HCT116 (cell line): ENCODE measurements around the gene SNTB2. TPM values are rescaled to one million over a fixed set of nuclear protein-coding genes. Genes with fewer than 3 reads are reported as not detected.

Experiments
- ATAC-seq: fragments of 200-7000 bp; cut with Tn5 transposase; 2 replicates; pipeline ENCODE4 v1.9.1; 2020; ENCODE audit warnings: mild to moderate bottlenecking, moderate library complexity
- BruUV-seq: library from RNA; stranded (reverse); fragments of 400-500 nt; replicated peaks from 2 replicates; lab custom pipeline; 2021; lab: Mats Ljungman, UMichigan
- CTCF ChIA-PET: fragments of 300-600 bp; sonication (Branson Sonifier 250); formaldehyde crosslinking; loops from one replicate; lab custom pipeline; 2021; ENCODE audit warnings: antibody characterized with exemption; lab: Charles Lee
- POLR2A ChIA-PET: fragments of 300-600, 350-600 bp; sonication (Branson Sonifier 250); formaldehyde crosslinking; loops from one replicate; lab custom pipeline; 2021; ENCODE audit warnings: antibody characterized with exemption; lab: Charles Lee
- RAD21 ChIA-PET, 2 experiments: fragments of 300-600 bp; sonication (Branson Sonifier 250); formaldehyde crosslinking; loops; one replicate each; lab custom pipeline; 2023; ENCODE audit warnings: low total read pairs in 2 of 2; ENCODE audit not compliant: uncharacterized antibody in 2 of 2, unreplicated experiment in 2 of 2, low non-redundant PET in 1 of 2; lab: Charles Lee
- DNase-seq: peaks from one replicate; pipeline ENCODE4 v3.0.0-alpha.2; 2010; ENCODE audit warnings: low read depth, low spot score
- H2AFZ ChIP-seq: fragments of 200-600 bp; shearing (Covaris generic), sonication (generic); 2 replicates; pipeline ENCODE4 v1.6.1; 2017; ENCODE audit warnings: low read depth, mixed run types, mixed read lengths, antibody characterized with exemption, low read length; ENCODE audit not compliant: poor library complexity, severe bottlenecking
- H3K27ac ChIP-seq: 2 replicates; pipeline ENCODE4 v1.5.1; 2012; ENCODE audit warnings: low read depth, low read length
- H3K27me3 ChIP-seq: fragments of 200-600 bp; sonication (generic); 2 replicates; pipeline ENCODE4 v1.6.1; 2016; ENCODE audit warnings: mixed run types, low read length, mixed read lengths; ENCODE audit not compliant: insufficient read depth
- H3K36me3 ChIP-seq, 2 experiments: fragments of 200-500 bp in 1 of 2; fragments of 200-600 bp in 1 of 2; sonication (Bioruptor generic) in 1 of 2; sonication (generic) in 1 of 2; 2 replicates each; pipeline versions ENCODE4 v1.5.1 to v1.6.1; 2014 to 2016; ENCODE audit warnings: low read length in 2 of 2, inconsistent platforms in 1 of 2, mixed read lengths in 1 of 2, mixed run types in 1 of 2; ENCODE audit not compliant: insufficient read depth in 2 of 2, control insufficient read depth in 1 of 2
- H3K4me1 ChIP-seq, 2 experiments: fragments of 200-600 bp in 1 of 2; sonication (generic) in 1 of 2; 2 replicates each; pipeline versions ENCODE4 v1.5.1 to v1.6.1; 2012 to 2017; ENCODE audit warnings: low read length in 2 of 2, inconsistent platforms in 1 of 2, mild to moderate bottlenecking in 1 of 2, mixed read lengths in 1 of 2, mixed run types in 1 of 2, moderate library complexity in 1 of 2; ENCODE audit not compliant: insufficient read depth in 2 of 2, control insufficient read depth in 1 of 2
- H3K4me2 ChIP-seq: fragments of 200-600 bp; sonication (generic); 2 replicates; pipeline ENCODE4 v1.6.1; 2017; ENCODE audit warnings: mixed run types, low read length, mixed read lengths
- H3K4me3 ChIP-seq, 2 experiments: fragments of 200-600 bp in 1 of 2; sonication (generic) in 1 of 2; replicated peaks in 1 of 2; 2 replicates each; pipeline ENCODE4 v1.5.1; 2011 to 2016; ENCODE audit warnings: low read length in 2 of 2, control low read depth in 1 of 2, low read depth in 1 of 2, mild to moderate bottlenecking in 1 of 2, mixed read lengths in 1 of 2, mixed run types in 1 of 2
- H3K79me2 ChIP-seq: fragments of 200-600 bp; sonication (generic); 2 replicates; pipeline ENCODE4 v1.6.1; 2017; ENCODE audit warnings: mild to moderate bottlenecking, mixed run types, low read length, moderate library complexity, mixed read lengths; ENCODE audit not compliant: insufficient read depth
- H3K9ac ChIP-seq: fragments of 200-600 bp; sonication (generic); 2 replicates; pipeline ENCODE4 v1.6.1; 2016; ENCODE audit warnings: low read length, mixed read lengths
- H3K9me2 ChIP-seq: fragments of 200-600 bp; sonication (generic), shearing (Covaris generic); 2 replicates; pipeline ENCODE4 v1.6.1; 2017; ENCODE audit warnings: mixed run types, mild to moderate bottlenecking, moderate library complexity; ENCODE audit not compliant: insufficient read depth
- H3K9me3 ChIP-seq, 2 experiments: fragments of 200-500 bp in 1 of 2; fragments of 200-600 bp in 1 of 2; sonication (Bioruptor generic) in 1 of 2; sonication (generic) in 1 of 2; 2 replicates each; pipeline ENCODE4 v1.6.1; 2014 to 2017; ENCODE audit warnings: low read length in 2 of 2, mixed read lengths in 2 of 2, inconsistent platforms in 1 of 2, low read depth in 1 of 2, mild to moderate bottlenecking in 1 of 2, mixed run types in 1 of 2, moderate library complexity in 1 of 2; ENCODE audit not compliant: control insufficient read depth in 1 of 2, insufficient read depth in 1 of 2
- H4K20me1 ChIP-seq: fragments of 200-600 bp; sonication (generic), shearing (Covaris generic); 2 replicates; pipeline ENCODE4 v1.6.1; 2017; ENCODE audit warnings: mixed run types, mild to moderate bottlenecking, moderate library complexity; ENCODE audit not compliant: insufficient read depth
- CEBPB ChIP-seq: IDR thresholded peaks from 2 replicates; pipeline ENCODE4 v1.6.1; 2012; ENCODE audit warnings: low read depth
- ELF1 ChIP-seq: IDR thresholded peaks from 2 replicates; pipeline ENCODE4 v1.6.1; 2012; ENCODE audit warnings: low read depth, borderline replicate concordance
- EZH2 ChIP-seq: fragments of 200-600 bp; sonication (generic); IDR thresholded peaks from 2 replicates; pipeline ENCODE4 v1.6.1; 2017; ENCODE audit warnings: antibody characterized with exemption, mixed run types
- FOSL1 ChIP-seq: IDR thresholded peaks from 2 replicates; pipeline ENCODE4 v1.6.1; 2012; ENCODE audit warnings: low read depth
- POLR2A ChIP-seq: IDR thresholded peaks from 2 replicates; pipeline ENCODE4 v1.7.0; 2011; ENCODE audit warnings: borderline replicate concordance; ENCODE audit not compliant: insufficient read depth, insufficient read length; ENCODE audit errors: extremely low read depth
- POLR2AphosphoS5 ChIP-seq: IDR thresholded peaks from 2 replicates; pipeline ENCODE4 v1.6.1; 2011; ENCODE audit warnings: mild to moderate bottlenecking, low read depth, low read length, moderate library complexity
- RAD21 ChIP-seq: IDR thresholded peaks from 2 replicates; pipeline ENCODE4 v1.6.1; 2012; ENCODE audit warnings: low read depth, mild to moderate bottlenecking
- SRF ChIP-seq: IDR thresholded peaks from 2 replicates; pipeline ENCODE4 v1.6.1; 2012; ENCODE audit warnings: low read depth
- TCF7L2 ChIP-seq: IDR thresholded peaks from 2 replicates; pipeline ENCODE4 v1.7.0; 2011; ENCODE audit warnings: borderline replicate concordance, inconsistent platforms; ENCODE audit not compliant: insufficient read depth, insufficient read length; ENCODE audit errors: extremely low read depth
- YY1 ChIP-seq: IDR thresholded peaks from 2 replicates; pipeline ENCODE4 v1.6.1; 2011; ENCODE audit warnings: low read length, low read depth, moderate library complexity, mild to moderate bottlenecking; ENCODE audit not compliant: insufficient replicate concordance; ENCODE audit errors: extremely low read depth
- ZNF274 ChIP-seq: fragments of 200-500 bp; sonication (Bioruptor generic); IDR thresholded peaks from 2 replicates; pipeline ENCODE4 v1.6.1; 2014; ENCODE audit warnings: mild to moderate bottlenecking, low read depth, low read length, inconsistent platforms
- intact Hi-C: fragments of 100-400 bp; cut with micrococcal nuclease; formaldehyde crosslinking; loops from 2 replicates; pipeline ENCODE4 v1.10.0; 2022
- total RNA-seq: library from RNA; stranded (reverse); gene quantifications from one replicate; pipeline ENCODE4 v1.2.1, GENCODE V29; 2021; ENCODE audit not compliant: unreplicated experiment
- TF ChIP-seq, protein P1 (sequence below): IDR thresholded peaks from 2 replicates; pipeline ENCODE4 v1.6.1; 2012
- TF ChIP-seq, protein P2 (sequence below), 3 experiments: fragments of 200-600 bp in 1 of 3; sonication (generic) in 1 of 3; IDR thresholded peaks in 2 of 3; conservative IDR thresholded peaks in 1 of 3; 2 replicates each; pipeline ENCODE4 v1.5.1; 2012 to 2017; ENCODE audit warnings: low read depth in 2 of 3, low read length in 2 of 3, antibody characterized with exemption in 1 of 3, borderline replicate concordance in 1 of 3, control low read depth in 1 of 3, mild to moderate bottlenecking in 1 of 3, mixed read lengths in 1 of 3, mixed run types in 1 of 3, moderate library complexity in 1 of 3; ENCODE audit not compliant: insufficient read depth in 1 of 3
- TF ChIP-seq, protein P3 (sequence below): IDR thresholded peaks from 2 replicates; pipeline ENCODE4 v1.6.1; 2011; ENCODE audit warnings: mild to moderate bottlenecking, low read length, moderate library complexity; ENCODE audit not compliant: insufficient replicate concordance; ENCODE audit errors: extremely low read depth

Gene SNTB2
- total RNA-seq, 1 experiment from 2014 or later, result 38.1 TPM

DNA sequence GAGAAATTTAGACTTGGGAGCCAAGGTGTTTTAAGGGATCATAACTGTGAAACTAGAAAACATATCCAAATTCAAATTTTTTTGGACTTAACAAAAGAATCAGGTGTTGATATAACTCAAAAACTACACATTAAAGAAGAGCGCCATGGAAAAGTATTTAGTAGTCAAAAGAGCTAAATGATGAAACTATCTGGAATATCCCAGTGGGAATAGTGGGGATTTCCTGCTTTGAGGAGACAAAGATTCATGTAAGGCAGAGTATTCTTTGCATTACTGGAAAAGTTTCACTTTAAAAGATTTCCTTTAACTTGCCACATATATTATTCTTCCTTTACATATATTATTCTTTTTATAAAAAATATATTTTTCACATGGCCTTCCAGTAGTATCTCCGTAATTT, 83.9 kb downstream of the SNTB2 start:
- no peak overlapping the region for H3K9ac ChIP-seq
- H3K4me2 ChIP-seq, result no peak overlapping the region
- RAD21 ChIA-PET, result interaction anchor here in 1 of 2 experiments (0.5 kb wide), 1 partner anchor 14 kb away, joined by 3 read pairs; no protein-coding TSS in a partner anchor
- no peaks in the 10 kb centered on the region for H3K4me1 ChIP-seq
- CTCF ChIA-PET, result no interaction called here
- no peaks in the 10 kb centered on the region for H3K27me3 ChIP-seq
- no peak overlapping the region for H3K27ac ChIP-seq
- H4K20me1 ChIP-seq, result no peaks in the 10 kb centered on the region
- peaks cover 0 to 4% of the 10 kb centered on the region in 2 experiments; a peak in 2 of 4 replicates for H3K36me3 ChIP-seq
- H3K79me2 ChIP-seq, result no peaks in the 10 kb centered on the region
- TF ChIP-seq TCF7L2 (no peak), POLR2AphosphoS5 (no peak), YY1 (no peak), ELF1 (no peak), POLR2A (no peak), SRF (no peak), CEBPB (no peak), FOSL1 (no peak), EZH2 (no peak), RAD21 (no peak), ZNF274 (no peak)
- TF ChIP-seq, protein P1, sequence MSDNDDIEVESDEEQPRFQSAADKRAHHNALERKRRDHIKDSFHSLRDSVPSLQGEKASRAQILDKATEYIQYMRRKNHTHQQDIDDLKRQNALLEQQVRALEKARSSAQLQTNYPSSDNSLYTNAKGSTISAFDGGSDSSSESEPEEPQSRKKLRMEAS, result no peak
- TF ChIP-seq, protein P2, sequence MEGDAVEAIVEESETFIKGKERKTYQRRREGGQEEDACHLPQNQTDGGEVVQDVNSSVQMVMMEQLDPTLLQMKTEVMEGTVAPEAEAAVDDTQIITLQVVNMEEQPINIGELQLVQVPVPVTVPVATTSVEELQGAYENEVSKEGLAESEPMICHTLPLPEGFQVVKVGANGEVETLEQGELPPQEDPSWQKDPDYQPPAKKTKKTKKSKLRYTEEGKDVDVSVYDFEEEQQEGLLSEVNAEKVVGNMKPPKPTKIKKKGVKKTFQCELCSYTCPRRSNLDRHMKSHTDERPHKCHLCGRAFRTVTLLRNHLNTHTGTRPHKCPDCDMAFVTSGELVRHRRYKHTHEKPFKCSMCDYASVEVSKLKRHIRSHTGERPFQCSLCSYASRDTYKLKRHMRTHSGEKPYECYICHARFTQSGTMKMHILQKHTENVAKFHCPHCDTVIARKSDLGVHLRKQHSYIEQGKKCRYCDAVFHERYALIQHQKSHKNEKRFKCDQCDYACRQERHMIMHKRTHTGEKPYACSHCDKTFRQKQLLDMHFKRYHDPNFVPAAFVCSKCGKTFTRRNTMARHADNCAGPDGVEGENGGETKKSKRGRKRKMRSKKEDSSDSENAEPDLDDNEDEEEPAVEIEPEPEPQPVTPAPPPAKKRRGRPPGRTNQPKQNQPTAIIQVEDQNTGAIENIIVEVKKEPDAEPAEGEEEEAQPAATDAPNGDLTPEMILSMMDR (IDR thresholded peaks at IDR 0.05 in 2 of 3, conservative IDR thresholded peaks at IDR 0.05 in 1 of 3; ENCODE audit: borderline replicate concordance in 1 of 3, insufficient read depth in 1 of 3, low read depth in 2 of 3, low read length in 2 of 3), result no peak
- TF ChIP-seq, protein P3, sequence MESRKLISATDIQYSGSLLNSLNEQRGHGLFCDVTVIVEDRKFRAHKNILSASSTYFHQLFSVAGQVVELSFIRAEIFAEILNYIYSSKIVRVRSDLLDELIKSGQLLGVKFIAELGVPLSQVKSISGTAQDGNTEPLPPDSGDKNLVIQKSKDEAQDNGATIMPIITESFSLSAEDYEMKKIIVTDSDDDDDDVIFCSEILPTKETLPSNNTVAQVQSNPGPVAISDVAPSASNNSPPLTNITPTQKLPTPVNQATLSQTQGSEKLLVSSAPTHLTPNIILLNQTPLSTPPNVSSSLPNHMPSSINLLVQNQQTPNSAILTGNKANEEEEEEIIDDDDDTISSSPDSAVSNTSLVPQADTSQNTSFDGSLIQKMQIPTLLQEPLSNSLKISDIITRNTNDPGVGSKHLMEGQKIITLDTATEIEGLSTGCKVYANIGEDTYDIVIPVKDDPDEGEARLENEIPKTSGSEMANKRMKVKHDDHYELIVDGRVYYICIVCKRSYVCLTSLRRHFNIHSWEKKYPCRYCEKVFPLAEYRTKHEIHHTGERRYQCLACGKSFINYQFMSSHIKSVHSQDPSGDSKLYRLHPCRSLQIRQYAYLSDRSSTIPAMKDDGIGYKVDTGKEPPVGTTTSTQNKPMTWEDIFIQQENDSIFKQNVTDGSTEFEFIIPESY, result no peak
- intact Hi-C loops, result loop anchor here (10.0 kb wide), 1 partner anchor 76 kb away; no protein-coding TSS in a partner anchor
- H3K4me3 ChIP-seq, result no peak overlapping the region
- POLR2A ChIA-PET, result no interaction called here
- no peak for DNase-seq
- H2AFZ ChIP-seq, result no peak overlapping the region
- BruUV-seq, result no TSS peak
- H3K9me3 ChIP-seq, result no peaks in the 10 kb centered on the region
- H3K9me2 ChIP-seq, result no peaks in the 10 kb centered on the region
- no peak for ATAC-seq
